T-helper 2 cell treated with Interferon-gamma antibody and Interleukin-4, amounts not matched to agents 100 ng/mL and 5 ng/mL, for 36 hours (primary cell): ENCODE data around the gene PPM1H. TPM values are rescaled to one million over a fixed set of nuclear protein-coding genes. Genes with fewer than 3 reads are reported as not detected.
"Not testable (repeated sequence)": the region's sequence is repeated elsewhere in the genome, so short reads cannot be mapped to it uniquely, and the experiment has no call there.

Experiments
- intact Hi-C: fragments of 100-400 bp; cut with micrococcal nuclease; formaldehyde crosslinking; loops from one replicate; pipeline ENCODE4 v1.15.1; 2023
- total RNA-seq: library from RNA; stranded (reverse); gene quantifications from 2 replicates; pipeline ENCODE4 v1.2.3, GENCODE V29; 2022

The PPM1H gene
- total RNA-seq, 1 donor from 2014 or later: 0.11 TPM

DNA sequence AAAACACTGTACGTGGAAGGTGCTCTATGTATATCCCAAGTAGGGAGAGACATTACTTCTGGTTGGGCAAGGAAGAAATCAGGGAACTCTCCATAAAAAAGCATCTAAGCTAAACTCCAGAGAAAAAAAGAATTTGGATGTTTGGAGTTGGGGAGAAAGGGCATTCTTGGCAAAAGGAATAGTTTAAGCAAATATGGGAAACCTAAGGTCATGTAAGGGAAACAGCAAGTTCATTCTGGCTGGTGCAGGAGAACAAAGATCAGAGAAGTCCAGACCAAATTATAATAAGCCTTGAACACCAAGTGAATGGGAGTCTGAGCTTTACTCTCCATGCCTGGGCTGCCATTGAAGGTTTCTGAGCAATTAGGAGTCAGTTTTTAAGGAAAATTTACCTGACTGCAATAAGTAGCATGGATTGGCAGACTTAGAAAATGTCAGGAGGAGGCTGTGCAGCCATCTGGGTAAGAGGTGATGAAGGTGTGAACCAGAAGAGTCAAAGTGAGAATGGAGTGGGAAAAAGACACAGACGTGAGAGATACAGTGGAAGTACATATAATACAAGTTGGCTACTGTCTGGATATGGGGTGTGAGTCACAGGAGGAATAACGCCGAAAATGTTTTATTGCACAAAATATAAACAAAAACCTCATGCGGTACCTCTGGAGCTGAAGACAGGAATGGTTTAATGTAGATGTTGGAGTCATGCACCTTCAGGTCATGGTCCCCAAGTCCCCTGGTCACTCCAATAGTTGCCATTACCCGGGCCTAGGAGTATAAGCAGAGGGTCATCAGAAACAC is 245.7 kb downstream of the PPM1H start:
- intact Hi-C loops: no loop called here

DNA sequence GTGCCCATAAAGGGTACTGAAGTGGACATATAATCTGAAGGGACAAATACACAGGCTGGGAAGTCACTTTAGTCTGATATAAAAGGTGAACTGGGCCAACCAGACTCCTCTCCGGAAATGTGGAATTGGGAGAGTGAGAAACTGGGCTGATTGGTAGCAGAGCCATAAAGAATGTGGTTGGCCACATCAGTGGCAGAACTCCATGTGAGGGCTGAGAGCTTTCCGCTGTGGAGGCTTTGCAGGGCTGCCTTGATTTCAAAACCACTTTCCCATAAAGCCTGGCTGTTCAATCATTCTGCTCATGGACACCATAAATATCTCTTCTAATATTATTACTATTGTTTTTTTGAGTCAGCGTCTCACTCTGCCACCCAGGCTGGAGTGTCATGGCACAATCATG is 248.0 kb downstream of the PPM1H start:
- intact Hi-C loops: no loop called here

GRCh38 chr12:62684570-62685295 is 250.2 kb downstream of the PPM1H start:
- intact Hi-C loops: no loop called here

DNA sequence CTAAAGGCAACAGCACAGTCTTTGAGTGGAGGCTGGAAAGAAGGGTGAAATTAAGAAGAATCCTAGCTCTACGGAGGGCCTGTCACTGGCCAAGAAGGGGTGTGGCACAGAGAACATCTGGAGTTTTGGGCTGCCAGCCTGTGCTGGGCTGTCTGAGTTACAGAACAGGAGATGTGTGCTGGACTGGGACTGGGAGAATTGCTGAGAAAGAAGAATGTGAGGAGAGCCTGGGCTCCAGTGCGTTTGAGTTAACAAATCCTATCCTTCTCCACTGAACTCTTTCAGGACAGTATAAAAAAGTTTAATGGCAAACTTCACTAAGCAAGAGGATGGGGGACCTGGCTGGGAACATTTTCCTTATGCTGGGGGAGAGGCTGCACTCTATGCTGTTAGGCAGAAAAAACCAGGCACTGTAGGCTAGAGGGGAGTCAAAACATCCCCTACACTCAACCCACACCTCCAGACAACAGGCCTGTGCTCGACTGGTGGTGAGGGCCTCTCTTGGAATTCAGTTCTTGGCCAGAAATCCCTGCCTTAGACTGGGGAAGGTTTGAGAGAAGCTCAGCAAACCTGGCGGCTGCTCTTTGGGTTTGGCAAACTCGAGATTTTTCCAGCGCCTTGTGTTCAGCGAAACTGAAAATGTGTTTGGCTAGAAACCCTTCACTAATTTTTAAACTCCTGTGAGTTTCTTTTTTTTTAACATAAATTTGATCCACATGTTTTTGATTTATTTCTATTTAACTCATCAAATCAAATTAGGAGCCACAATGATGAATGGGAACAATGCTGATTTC is 251.0 kb downstream of the PPM1H start:
- intact Hi-C loops: no loop called here

DNA sequence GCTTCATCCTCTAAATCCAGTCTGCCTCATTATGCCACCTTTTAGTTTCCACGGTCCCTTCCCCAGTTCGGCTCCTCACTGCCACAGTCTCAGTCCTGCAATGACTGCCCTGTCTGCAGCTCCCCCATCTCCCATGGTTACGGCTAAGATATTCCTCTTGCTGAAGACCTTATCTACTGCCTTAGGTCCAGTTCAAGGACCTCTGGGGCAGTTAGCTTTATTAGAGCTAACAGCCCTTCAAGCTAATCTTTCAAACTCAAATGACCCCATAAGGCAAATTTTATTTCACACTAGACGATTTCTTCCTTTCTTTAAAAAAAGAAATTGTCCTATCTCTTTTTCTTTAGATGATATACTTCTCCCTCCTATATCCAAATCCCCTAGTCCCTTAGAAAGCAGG is 253.6 kb downstream of the PPM1H start:
- intact Hi-C loops: no loop called here

DNA sequence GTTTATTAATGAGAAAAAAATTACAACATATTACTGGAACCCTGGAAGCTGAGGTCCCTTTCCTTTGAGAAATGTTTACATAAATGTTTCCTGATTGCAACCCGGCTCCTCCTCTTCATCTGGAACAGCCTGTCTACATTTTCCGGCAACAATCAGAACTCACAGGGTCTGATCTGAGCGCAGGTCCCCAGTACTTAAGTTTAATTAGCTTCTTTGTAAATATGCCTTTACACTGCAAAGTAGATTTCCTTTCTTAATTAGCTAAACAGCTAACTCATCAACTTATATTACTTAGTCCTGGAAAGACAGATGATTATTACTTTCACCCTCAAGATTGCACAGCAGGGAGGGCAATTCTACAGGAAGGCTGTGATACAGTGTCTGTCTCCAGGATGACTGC is 255.3 kb downstream of the PPM1H start:
- intact Hi-C loops: no loop called here

- intact Hi-C loops: no loop called here
Observed at GRCh38 chr12:62677355-62677754, 257.6 kb downstream of the PPM1H start.

- intact Hi-C loops: no loop called here
Observed at GRCh38 chr12:62676521-62677307, 258.2 kb downstream of the PPM1H start.

- intact Hi-C loops: no loop called here
Observed at GRCh38 chr12:62673028-62673815, 261.7 kb downstream of the PPM1H start.

DNA sequence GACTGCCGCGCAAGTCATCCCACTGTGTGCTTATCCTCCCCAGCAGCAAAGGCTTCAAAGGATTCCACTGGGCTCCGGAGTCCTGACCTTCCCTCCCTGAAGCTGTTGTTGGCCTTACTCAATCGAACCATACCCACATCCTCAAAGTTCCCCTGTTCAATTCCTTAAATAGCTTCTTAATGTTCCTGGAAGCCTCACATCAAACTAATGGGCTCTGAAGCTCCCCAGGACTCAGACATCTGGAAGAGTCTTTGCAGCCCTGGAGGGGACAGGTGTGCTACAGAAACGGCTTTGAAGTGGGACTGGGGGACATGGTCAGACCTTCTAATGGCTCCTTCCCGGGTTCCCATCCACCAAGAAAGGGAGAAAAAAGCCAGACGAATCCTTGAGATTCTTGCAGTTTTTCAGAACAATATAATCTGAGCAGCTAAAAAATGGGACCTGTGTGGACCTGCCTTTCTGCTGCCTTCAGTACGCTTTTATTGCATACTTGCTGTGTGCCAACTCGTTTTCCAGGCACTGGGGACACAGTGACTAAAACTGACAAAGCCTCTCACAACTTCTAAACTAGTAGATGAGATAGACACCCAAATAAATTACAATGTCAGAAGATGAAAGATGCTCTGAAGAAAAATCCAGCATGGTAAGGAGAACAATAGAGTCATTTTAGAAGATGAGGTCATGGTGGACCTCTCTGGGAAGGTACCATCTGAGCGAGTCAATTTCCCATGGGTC is 263.8 kb downstream of the PPM1H start:
- intact Hi-C loops: no loop called here

- intact Hi-C loops: no loop called here
Observed at GRCh38 chr12:62668782-62669181, 266.2 kb downstream of the PPM1H start.

DNA sequence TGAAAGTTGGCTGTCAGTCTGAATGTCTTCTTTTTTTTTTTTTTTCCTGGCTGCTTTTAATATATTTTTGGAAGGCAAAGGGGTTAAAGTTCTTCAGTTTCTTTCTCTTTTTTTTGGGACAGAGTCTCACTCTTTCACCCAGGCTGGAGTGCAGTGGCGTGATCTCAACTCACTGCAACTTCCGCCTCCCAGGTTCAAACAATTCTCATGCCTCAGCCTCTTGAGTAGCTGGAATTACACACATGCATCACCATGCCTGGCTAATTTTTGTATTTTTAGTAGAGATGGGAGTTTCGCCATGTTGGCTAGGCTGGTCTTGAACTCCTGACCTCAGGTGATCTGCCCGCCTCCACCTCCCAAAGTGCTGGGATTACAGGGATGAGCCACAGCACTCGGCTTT is 270.0 kb downstream of the PPM1H start:
- intact Hi-C loops: not testable (repeated sequence)

GRCh38 chr12:62660756-62661155 is 274.2 kb downstream of the PPM1H start:
- intact Hi-C loops: no loop called here

DNA sequence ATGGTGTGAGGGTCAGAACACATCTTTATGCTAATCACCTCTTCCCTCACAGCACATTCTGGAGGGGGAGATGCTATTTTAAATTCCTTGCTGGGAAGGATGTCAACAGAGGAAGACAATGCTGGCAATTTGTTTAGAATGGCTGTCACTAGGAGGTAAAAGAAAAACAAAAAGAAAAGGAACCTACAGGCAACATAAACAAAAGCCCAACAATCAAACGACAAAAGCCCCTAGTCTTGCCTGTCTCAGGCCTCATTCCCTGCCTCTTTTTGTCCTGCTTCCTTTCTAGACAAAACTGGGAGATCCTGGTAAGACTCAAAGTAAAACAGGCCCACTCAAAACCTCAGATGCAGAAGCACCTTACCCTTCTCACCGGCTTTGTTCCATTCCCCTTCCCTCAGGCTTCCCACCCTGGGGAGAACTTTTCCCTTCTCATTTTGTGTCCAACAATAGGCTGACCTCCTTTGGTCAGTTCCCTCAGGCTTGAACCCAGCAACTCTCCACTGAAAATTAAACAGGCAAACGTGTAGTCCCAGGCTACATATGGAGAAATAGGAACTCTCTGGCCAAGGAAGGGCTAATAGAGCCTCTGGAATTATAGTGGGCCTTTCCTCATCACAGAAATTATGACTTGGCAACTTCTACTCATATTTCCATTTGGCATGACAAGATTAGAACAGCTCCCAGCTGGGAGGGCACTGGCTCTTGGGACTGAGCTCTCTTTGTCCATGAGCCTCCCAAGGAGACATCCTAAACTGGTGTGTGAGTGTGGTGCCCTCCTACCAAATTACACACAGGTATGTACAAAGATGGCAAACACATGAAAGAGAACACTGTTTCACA is 275.3 kb downstream of the PPM1H start:
- intact Hi-C loops: no loop called here

DNA sequence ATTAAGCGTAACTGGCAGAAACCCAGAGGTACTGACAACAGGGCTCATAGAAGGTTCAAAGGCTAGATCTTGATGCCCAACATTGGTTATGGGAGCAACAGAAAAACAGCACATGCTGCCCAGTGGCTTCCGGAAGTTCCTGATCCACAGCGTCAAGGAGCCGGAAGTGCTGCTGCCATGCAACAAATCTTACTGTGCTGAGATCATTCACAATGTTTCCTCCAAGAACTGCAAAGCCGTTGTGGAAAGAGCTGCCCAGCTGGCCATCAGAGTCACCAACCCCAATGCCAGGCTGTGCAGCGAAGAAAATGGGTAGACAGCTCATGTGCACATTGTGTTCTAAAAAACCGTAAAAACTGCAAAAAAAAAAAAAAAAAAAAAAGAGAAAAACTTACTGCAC is 276.0 kb downstream of the PPM1H start:
- intact Hi-C loops: no loop called here

DNA sequence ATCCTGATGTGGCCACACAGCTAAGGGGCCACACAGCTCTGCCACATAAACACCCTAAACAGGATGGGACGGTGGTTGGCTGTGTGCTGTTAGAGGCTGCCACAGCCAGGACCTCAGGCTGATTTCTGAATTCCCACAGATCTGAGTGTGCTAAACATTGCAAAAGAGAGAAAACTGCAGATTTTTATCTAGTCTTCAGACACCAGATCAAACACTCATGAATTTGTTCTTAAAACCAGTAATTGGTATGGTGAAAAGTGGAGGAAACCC is 277.7 kb downstream of the PPM1H start:
- intact Hi-C loops: no loop called here

- intact Hi-C loops: no loop called here
Observed at GRCh38 chr12:62656591-62657362, 278.2 kb downstream of the PPM1H start.

GRCh38 chr12:62655666-62656151 is 279.2 kb downstream of the PPM1H start:
- intact Hi-C loops: no loop called here
